Neural progenitor cell (in vitro differentiated cells): Measurements from ENCODE around the gene RPS6KA1. TPM values are rescaled to one million over a fixed set of nuclear protein-coding genes. Genes with fewer than 3 reads are reported as not detected.
A peak's percentile ranks its signal among the peaks of the same experiment; 100 is the strongest.

ENCODE experiments used
- DNase-seq: peaks from one replicate; pipeline ENCODE4 v3.0.0-alpha.2; 2016; ENCODE audit warnings: low spot score
- H2AFZ ChIP-seq: fragments of 200-600 bp; sonication (generic); replicated peaks from 2 replicates; pipeline ENCODE4 v1.6.1; 2016; ENCODE audit warnings: antibody characterized with exemption
- H3F3A ChIP-seq: fragments of 200-600 bp; sonication (generic); 2 replicates; pipeline ENCODE4 v1.6.1; 2016; ENCODE audit warnings: antibody characterized with exemption, low read depth
- H3K27ac ChIP-seq: fragments of 200-600 bp; sonication (generic); 2 replicates; pipeline ENCODE4 v1.5.1; 2016; ENCODE audit warnings: mild to moderate bottlenecking
- H3K27me3 ChIP-seq: fragments of 200-600 bp; sonication (generic); 2 replicates; pipeline ENCODE4 v1.6.1; 2016; ENCODE audit warnings: mild to moderate bottlenecking, moderate library complexity
- H3K36me3 ChIP-seq: fragments of 200-600 bp; sonication (generic); 2 replicates; pipeline ENCODE4 v1.5.1; 2016
- H3K4me1 ChIP-seq: fragments of 200-600 bp; sonication (generic); 2 replicates; pipeline ENCODE4 v1.6.1; 2016; ENCODE audit warnings: mixed run types
- H3K4me2 ChIP-seq: fragments of 200-600 bp; sonication (generic); 2 replicates; pipeline ENCODE4 v1.6.1; 2016
- H3K4me3 ChIP-seq: fragments of 200-600 bp; sonication (generic); 2 replicates; pipeline ENCODE4 v1.5.1; 2016
- H3K79me2 ChIP-seq: fragments of 200-600 bp; sonication (generic); 2 replicates; pipeline ENCODE4 v1.6.1; 2016; ENCODE audit warnings: low read depth
- H3K9ac ChIP-seq: fragments of 200-600 bp; sonication (generic); 2 replicates; pipeline ENCODE4 v1.6.1; 2016
- H3K9me3 ChIP-seq: fragments of 200-600 bp; sonication (generic); 2 replicates; pipeline ENCODE4 v1.5.1; 2016; ENCODE audit warnings: low read depth
- H4K20me1 ChIP-seq: fragments of 200-600 bp; sonication (generic); 2 replicates; pipeline ENCODE4 v1.6.1; 2016; ENCODE audit warnings: low read depth
- H3K27ac Mint-ChIP-seq: 3 replicates; pipeline ENCODE4 v1.8.0; 2021; ENCODE audit warnings: mixed read lengths
- H3K27me3 Mint-ChIP-seq: 2 replicates; pipeline ENCODE4 v1.8.0; 2022; ENCODE audit warnings: low read depth, mild to moderate bottlenecking, inconsistent platforms, moderate library complexity, mixed read lengths; ENCODE audit not compliant: insufficient read depth
- H3K36me3 Mint-ChIP-seq: 3 replicates; pipeline ENCODE4 v1.8.0; 2021; ENCODE audit warnings: mixed read lengths
- H3K4me1 Mint-ChIP-seq: 3 replicates; pipeline ENCODE4 v1.8.0; 2021; ENCODE audit warnings: mixed read lengths
- H3K4me3 Mint-ChIP-seq: 3 replicates; pipeline ENCODE4 v1.8.0; 2021; ENCODE audit warnings: mild to moderate bottlenecking, moderate library complexity, mixed read lengths
- H3K9me3 Mint-ChIP-seq: 3 replicates; pipeline ENCODE4 v1.8.0; 2020; ENCODE audit warnings: mixed read lengths
- EZH2 ChIP-seq: fragments of 200-600 bp; sonication (generic); IDR thresholded peaks from 2 replicates; pipeline ENCODE4 v1.6.1; 2017; ENCODE audit warnings: antibody characterized with exemption, mild to moderate bottlenecking, moderate library complexity
- EZH2phosphoT487 ChIP-seq: fragments of 200-600 bp; sonication (generic); IDR thresholded peaks from 2 replicates; pipeline ENCODE4 v1.6.1; 2017; ENCODE audit warnings: antibody characterized with exemption
- total RNA-seq: library from RNA; depleted of rRNA; stranded (reverse); fragments of >200 nt; gene quantifications from 2 replicates; pipeline ENCODE4 v1.2.3, GENCODE V29; 2015; ENCODE audit warnings: low replicate concordance
- TF ChIP-seq, protein P1 (sequence below): fragments of 200-600 bp; sonication (generic); IDR thresholded peaks from 2 replicates; pipeline ENCODE4 v1.5.1; 2017; ENCODE audit warnings: antibody characterized with exemption, mild to moderate bottlenecking

Gene RPS6KA1
- total RNA-seq, 1 donor from 2014 or later: 18.7 TPM

DNA sequence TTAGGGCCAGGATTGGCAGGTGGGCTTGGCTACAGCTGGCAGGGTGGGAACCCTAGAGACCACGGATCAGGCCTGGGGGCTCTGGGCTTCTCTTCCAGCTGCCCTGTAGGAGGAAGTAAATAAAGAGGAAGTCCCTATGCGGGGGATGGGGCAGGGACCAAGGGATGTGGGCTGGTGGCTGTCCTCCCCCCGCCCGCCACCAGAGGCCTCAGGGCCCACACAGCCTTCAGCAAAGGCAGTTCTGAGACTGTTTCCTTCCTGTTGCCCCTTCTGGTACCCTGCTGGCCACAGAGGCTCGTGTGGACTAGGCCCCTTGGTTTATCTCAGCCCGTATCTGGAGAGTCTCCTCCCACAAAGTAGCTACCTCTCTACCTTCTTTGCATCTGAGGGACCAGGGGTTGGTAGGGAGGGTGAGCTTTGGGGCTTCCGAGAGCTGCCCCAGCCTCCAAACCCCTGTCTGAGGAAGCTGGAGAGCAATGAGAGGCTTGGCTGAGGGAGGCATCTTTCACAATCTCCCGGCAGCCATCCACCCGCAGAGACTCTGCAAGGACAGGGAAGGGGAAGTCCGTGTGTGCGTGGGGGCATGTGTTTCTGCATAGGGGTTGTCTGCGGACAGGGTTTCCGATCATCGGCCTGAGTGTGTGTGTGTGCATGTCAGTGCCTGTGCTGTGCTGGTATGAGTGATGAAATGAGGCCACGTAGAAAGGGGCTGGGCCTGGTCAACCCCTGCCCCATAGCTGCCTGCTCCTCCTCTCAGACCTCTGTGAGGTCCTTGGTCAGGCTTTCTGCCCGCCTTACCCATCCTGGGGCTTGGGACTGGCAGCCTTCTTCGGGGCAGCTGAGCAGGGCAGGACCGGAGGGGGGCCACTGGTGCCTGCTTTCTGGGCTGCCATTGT lies 12.5 kb downstream of the RPS6KA1 start:
- peaks cover 31% of the 10 kb centered on the region for H3K4me1 Mint-ChIP-seq
- H3K9me3 Mint-ChIP-seq: no peaks in the 10 kb centered on the region
- no peaks in the 10 kb centered on the region for H3K36me3 ChIP-seq
- no peaks in the 10 kb centered on the region for H3K9me3 ChIP-seq
- peaks cover 5% of the 10 kb centered on the region for H4K20me1 ChIP-seq
- peaks cover 10% of the 10 kb centered on the region for H3K27me3 Mint-ChIP-seq
- no peak overlapping the region for H3K4me3 ChIP-seq
- H3K9ac ChIP-seq: peak overlapping the region; percentile 7
- peak; percentile 72 for DNase-seq
- peaks cover 7% of the 10 kb centered on the region for H3K4me1 ChIP-seq
- H3K36me3 Mint-ChIP-seq: peaks cover 2% of the 10 kb centered on the region
- H3K27ac Mint-ChIP-seq: peak overlapping the region; percentile 96
- no peak overlapping the region for H3K27ac ChIP-seq
- H3K79me2 ChIP-seq: no peaks in the 10 kb centered on the region
- no peak overlapping the region for H3K4me3 Mint-ChIP-seq
- no peak for TF ChIP-seq EZH2
- TF ChIP-seq, protein P1, sequence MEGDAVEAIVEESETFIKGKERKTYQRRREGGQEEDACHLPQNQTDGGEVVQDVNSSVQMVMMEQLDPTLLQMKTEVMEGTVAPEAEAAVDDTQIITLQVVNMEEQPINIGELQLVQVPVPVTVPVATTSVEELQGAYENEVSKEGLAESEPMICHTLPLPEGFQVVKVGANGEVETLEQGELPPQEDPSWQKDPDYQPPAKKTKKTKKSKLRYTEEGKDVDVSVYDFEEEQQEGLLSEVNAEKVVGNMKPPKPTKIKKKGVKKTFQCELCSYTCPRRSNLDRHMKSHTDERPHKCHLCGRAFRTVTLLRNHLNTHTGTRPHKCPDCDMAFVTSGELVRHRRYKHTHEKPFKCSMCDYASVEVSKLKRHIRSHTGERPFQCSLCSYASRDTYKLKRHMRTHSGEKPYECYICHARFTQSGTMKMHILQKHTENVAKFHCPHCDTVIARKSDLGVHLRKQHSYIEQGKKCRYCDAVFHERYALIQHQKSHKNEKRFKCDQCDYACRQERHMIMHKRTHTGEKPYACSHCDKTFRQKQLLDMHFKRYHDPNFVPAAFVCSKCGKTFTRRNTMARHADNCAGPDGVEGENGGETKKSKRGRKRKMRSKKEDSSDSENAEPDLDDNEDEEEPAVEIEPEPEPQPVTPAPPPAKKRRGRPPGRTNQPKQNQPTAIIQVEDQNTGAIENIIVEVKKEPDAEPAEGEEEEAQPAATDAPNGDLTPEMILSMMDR: peak; percentile 47
- H3F3A ChIP-seq: no peaks in the 10 kb centered on the region
- no peak overlapping the region for H3K4me2 ChIP-seq
- no peaks in the 10 kb centered on the region for H3K27me3 ChIP-seq
- no peak overlapping the region for H2AFZ ChIP-seq

- no peaks in the 10 kb centered on the region for H3K27me3 ChIP-seq
- no peaks in the 10 kb centered on the region for H3K9me3 ChIP-seq
- peaks cover 28% of the 10 kb centered on the region for H3K4me1 Mint-ChIP-seq
- H3K27ac Mint-ChIP-seq: peak overlapping the region; percentile 94
- no peaks in the 10 kb centered on the region for H3F3A ChIP-seq
- peaks cover 2% of the 10 kb centered on the region for H3K36me3 Mint-ChIP-seq
- no peak for DNase-seq
- H3K36me3 ChIP-seq: no peaks in the 10 kb centered on the region
- no peak overlapping the region for H3K4me3 Mint-ChIP-seq
- H3K9ac ChIP-seq: no peak overlapping the region
- peaks cover 10% of the 10 kb centered on the region for H3K27me3 Mint-ChIP-seq
- H3K9me3 Mint-ChIP-seq: no peaks in the 10 kb centered on the region
- no peak overlapping the region for H3K4me3 ChIP-seq
- H3K27ac ChIP-seq: no peak overlapping the region
- no peak for TF ChIP-seq EZH2phosphoT487
- TF ChIP-seq, protein P1: no peak
- no peak for TF ChIP-seq EZH2
- no peaks in the 10 kb centered on the region for H3K79me2 ChIP-seq
- H3K4me2 ChIP-seq: no peak overlapping the region
- peaks cover 7% of the 10 kb centered on the region for H3K4me1 ChIP-seq
- H4K20me1 ChIP-seq: peaks cover 5% of the 10 kb centered on the region
- no peak overlapping the region for H2AFZ ChIP-seq
Observed at GRCh38 chr1:26542771-26543451, 13.3 kb downstream of the RPS6KA1 start.

DNA sequence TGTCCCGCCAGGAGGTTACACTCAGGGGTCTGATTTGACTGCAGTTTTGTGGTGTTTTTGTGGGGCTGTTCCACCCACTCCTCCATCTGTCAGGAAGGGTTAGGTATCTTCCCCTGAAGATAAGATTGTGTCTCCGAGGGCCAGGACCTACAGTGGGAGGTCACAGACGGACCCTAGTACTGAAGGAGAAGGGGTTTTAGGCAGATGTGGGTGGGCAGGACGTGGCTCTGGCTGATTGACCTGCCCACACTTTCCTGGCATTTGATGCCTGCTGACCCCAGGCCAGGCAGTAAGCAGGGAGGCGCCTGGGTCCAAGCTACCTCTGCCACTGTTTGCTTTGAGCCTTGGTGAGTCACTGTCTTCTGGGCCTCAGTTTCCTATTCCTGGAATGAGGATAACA lies 13.9 kb downstream of the RPS6KA1 start:
- peaks cover 1% of the 10 kb centered on the region for H4K20me1 ChIP-seq
- H3K79me2 ChIP-seq: no peaks in the 10 kb centered on the region
- H3K4me3 ChIP-seq: no peak overlapping the region
- Mint-ChIP-seq H3K27me3 (peaks cover 10% of the 10 kb centered on the region), H3K4me1 (peaks cover 22% of the 10 kb centered on the region), H3K36me3 (peaks cover 2% of the 10 kb centered on the region), H3K4me3 (no peak overlapping the region), H3K27ac (peak overlapping the region; percentile 42), H3K9me3 (no peaks in the 10 kb centered on the region)
- no peak overlapping the region for H2AFZ ChIP-seq
- TF ChIP-seq EZH2: no peak
- TF ChIP-seq EZH2phosphoT487: no peak
- TF ChIP-seq, protein P1: no peak
- H3K9ac ChIP-seq: no peak overlapping the region
- no peaks in the 10 kb centered on the region for H3K27me3 ChIP-seq
- H3K36me3 ChIP-seq: no peaks in the 10 kb centered on the region
- no peaks in the 10 kb centered on the region for H3K9me3 ChIP-seq
- H3F3A ChIP-seq: no peaks in the 10 kb centered on the region
- no peak overlapping the region for H3K4me2 ChIP-seq
- H3K27ac ChIP-seq: no peak overlapping the region
- no peak for DNase-seq
- H3K4me1 ChIP-seq: peaks cover 7% of the 10 kb centered on the region
